ENCODE results near the gene COL1A2. TPM values are rescaled to one million over a fixed set of nuclear protein-coding genes. Genes with fewer than 3 reads are reported as not detected.

Gene COL1A2
- total and polyA plus RNA-seq, 7 donors, result 10.8 to 85.0 (median 24.5) TPM

DNA sequence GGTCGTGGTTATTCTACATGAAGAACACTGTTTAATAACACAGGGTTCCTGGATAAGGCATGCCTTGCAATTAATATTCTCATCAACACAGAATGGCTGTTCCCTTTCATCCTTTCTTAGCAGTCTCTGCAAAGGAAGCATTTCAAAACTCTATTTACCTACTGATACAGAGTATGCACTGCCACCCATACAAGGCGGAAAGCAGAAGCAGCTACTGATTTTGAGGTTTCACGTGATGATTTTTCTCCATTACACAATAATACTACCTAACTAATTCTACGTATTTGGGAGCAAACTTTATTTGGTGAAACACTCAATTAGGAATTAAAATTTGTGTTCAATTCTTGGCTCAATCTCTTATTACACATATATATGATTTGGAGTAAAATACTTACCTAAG, 43.0 kb upstream of the COL1A2 start:
- no peak for TF ChIP-seq CTCF (IDR thresholded peaks at IDR 0.05)
- intact Hi-C loops (cut with DNase I), result no loop called here
- Histone ChIP-seq H3K27ac (no peak overlapping the region), H3K9me3 (no peaks in the 10 kb centered on the region), H3K4me1 (no peaks in the 10 kb centered on the region), H3K36me3 (ENCODE audit: insufficient read depth in 1 of 2, low read depth in 1 of 2) (no peaks in the 10 kb centered on the region), H3K4me3 (no peak overlapping the region), H3K27me3 (ENCODE audit: insufficient read depth in 3 of 3, low read length in 2 of 3) (no peaks in the 10 kb centered on the region)
- ATAC-seq (no peak), DNase-seq (no peak)
- WGBS, 3 donors, result 80 to 83% (median 82%) methylated on average over 4 of the region's 4 CpGs

GRCh38 chr7:94352887-94353286, 41.8 kb upstream of the COL1A2 start:
- DNase-seq (no peak), ATAC-seq (no peak)
- 79 to 83% (median 80%) methylated on average over 7 of the region's 7 CpGs for WGBS, 3 donors
- intact Hi-C loops (cut with DNase I), result no loop called here
- H3K9me3 ChIP-seq, result no peaks in the 10 kb centered on the region
- no peak for TF ChIP-seq CTCF (IDR thresholded peaks at IDR 0.05)
- no peak overlapping the region for H3K27ac ChIP-seq
- no peak overlapping the region for H3K4me3 ChIP-seq
- no peaks in the 10 kb centered on the region for H3K27me3 ChIP-seq (ENCODE audit: insufficient read depth in 3 of 3, low read length in 2 of 3)
- H3K4me1 ChIP-seq, result no peaks in the 10 kb centered on the region
- no peaks in the 10 kb centered on the region for H3K36me3 ChIP-seq (ENCODE audit: insufficient read depth in 1 of 2, low read depth in 1 of 2)

GRCh38 chr7:94354953-94355352, 39.7 kb upstream of the COL1A2 start:
- TF ChIP-seq CTCF (IDR thresholded peaks at IDR 0.05), result no peak
- ATAC-seq (no peak), DNase-seq (no peak)
- H3K36me3 ChIP-seq (ENCODE audit: insufficient read depth in 1 of 2, low read depth in 1 of 2), result no peaks in the 10 kb centered on the region
- no peak overlapping the region for H3K27ac ChIP-seq
- H3K27me3 ChIP-seq (ENCODE audit: insufficient read depth in 3 of 3, low read length in 2 of 3), result no peaks in the 10 kb centered on the region
- no peak overlapping the region for H3K4me3 ChIP-seq
- H3K9me3 ChIP-seq, result no peaks in the 10 kb centered on the region
- intact Hi-C loops (cut with DNase I), result no loop called here
- H3K4me1 ChIP-seq, result no peaks in the 10 kb centered on the region

DNA sequence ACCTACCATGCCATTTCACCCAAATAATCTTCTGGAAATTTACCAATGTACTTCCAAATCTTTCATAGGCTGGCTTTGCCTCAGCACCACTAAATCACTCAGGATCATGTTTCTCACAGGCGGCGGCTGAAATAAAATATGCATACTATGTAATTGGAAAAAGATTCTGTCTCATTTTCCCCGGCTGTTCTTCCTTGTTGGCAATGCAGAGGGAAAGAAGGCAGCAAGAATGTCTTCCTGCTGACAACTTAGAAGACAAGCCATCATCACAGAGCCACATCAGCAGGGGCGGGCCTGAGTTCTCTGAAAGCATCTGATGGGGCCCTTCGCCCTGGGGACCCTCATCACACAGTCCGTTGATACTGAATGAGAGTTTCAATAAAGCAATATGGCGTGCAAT, 39.2 kb upstream of the COL1A2 start:
- WGBS, 3 donors, result 41 to 42% (median 41%) methylated on average over 7 of the region's 7 CpGs
- Histone ChIP-seq H3K4me3 (no peak overlapping the region), H3K4me1 (no peaks in the 10 kb centered on the region), H3K9me3 (no peaks in the 10 kb centered on the region), H3K27me3 (ENCODE audit: insufficient read depth in 3 of 3, low read length in 2 of 3) (no peaks in the 10 kb centered on the region), H3K27ac (no peak overlapping the region), H3K36me3 (ENCODE audit: insufficient read depth in 1 of 2, low read depth in 1 of 2) (no peaks in the 10 kb centered on the region)
- no peak for TF ChIP-seq CTCF (IDR thresholded peaks at IDR 0.05)
- intact Hi-C loops (cut with DNase I), result no loop called here
- DNase-seq (no peak), ATAC-seq (no peak)

DNA sequence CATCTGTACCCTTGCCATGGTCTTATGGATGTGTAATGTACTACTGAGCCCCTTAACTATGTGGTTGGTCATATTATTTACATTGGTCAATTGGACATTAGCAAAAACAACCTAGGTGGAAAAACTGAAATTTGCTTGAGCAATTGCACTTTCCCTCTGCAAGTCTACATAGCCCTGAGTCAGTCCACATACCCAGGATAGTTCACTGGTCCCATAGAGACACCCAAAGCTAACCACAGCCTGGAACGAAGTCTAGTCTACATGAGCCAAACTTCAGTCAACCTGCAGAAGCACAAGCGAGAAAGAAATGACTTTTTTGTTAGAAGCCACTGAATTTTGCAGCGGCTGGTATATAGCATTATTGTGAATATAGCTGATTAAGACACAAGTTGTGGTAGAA, 37.6 kb upstream of the COL1A2 start:
- WGBS, 3 donors, result 91 to 93% (median 92%) methylated on average over 3 of the region's 3 CpGs
- DNase-seq, result no peak
- intact Hi-C loops (cut with DNase I), result no loop called here
- H3K27me3 ChIP-seq (ENCODE audit: insufficient read depth in 3 of 3, low read length in 2 of 3), result no peaks in the 10 kb centered on the region
- H3K36me3 ChIP-seq (ENCODE audit: insufficient read depth in 1 of 2, low read depth in 1 of 2), result no peaks in the 10 kb centered on the region
- no peaks in the 10 kb centered on the region for H3K9me3 ChIP-seq
- TF ChIP-seq CTCF (IDR thresholded peaks at IDR 0.05), result no peak
- no peaks in the 10 kb centered on the region for H3K4me1 ChIP-seq
- no peak for ATAC-seq
- no peak overlapping the region for H3K27ac ChIP-seq
- H3K4me3 ChIP-seq, result no peak overlapping the region
